OCI-LY1 (cell line): Measurements from ENCODE around the gene ABHD17B.

Source experiments
- H2AFZ ChIP-seq: fragments of 200-600 bp; sonication (generic), shearing (Covaris generic); 2 replicates; pipeline ENCODE4 v1.6.0; 2014; ENCODE audit warnings: antibody characterized with exemption, mild to moderate bottlenecking, low read length
- H3F3A ChIP-seq: fragments of 200-600 bp; sonication (generic), shearing (Covaris generic); 2 replicates; pipeline ENCODE4 v1.6.0; 2014; ENCODE audit warnings: mild to moderate bottlenecking, antibody characterized with exemption, low read length, moderate library complexity; ENCODE audit not compliant: insufficient read depth
- H3K27ac ChIP-seq: fragments of 200-600 bp; sonication (generic); 2 replicates; pipeline ENCODE4 v1.5.1; 2014; ENCODE audit warnings: low read length, mixed run types, mild to moderate bottlenecking, low read depth; ENCODE audit not compliant: poor library complexity, severe bottlenecking
- H3K27me3 ChIP-seq: fragments of 200-600 bp; sonication (generic); 2 replicates; pipeline ENCODE4 v1.6.0; 2014; ENCODE audit warnings: antibody characterized with exemption, mild to moderate bottlenecking, low read length, moderate library complexity; ENCODE audit not compliant: insufficient read depth
- H3K36me3 ChIP-seq: fragments of 200-600 bp; sonication (generic); 2 replicates; pipeline ENCODE4 v1.6.1; 2014; ENCODE audit warnings: mild to moderate bottlenecking, antibody characterized with exemption, low read length, moderate library complexity, mixed read lengths; ENCODE audit not compliant: insufficient read depth
- H3K4me1 ChIP-seq: fragments of 200-600 bp; sonication (generic); 2 replicates; pipeline ENCODE4 v1.5.1; 2014; ENCODE audit warnings: mild to moderate bottlenecking, low read length, moderate library complexity; ENCODE audit not compliant: insufficient read depth, severe bottlenecking
- H3K4me2 ChIP-seq: fragments of 200-600 bp; sonication (generic), shearing (Covaris generic); 2 replicates; pipeline ENCODE4 v1.6.1; 2014; ENCODE audit warnings: low read length
- H3K4me3 ChIP-seq: fragments of 200-600 bp; sonication (generic); 2 replicates; pipeline ENCODE4 v1.5.1; 2014; ENCODE audit warnings: low read length, low read depth, mild to moderate bottlenecking, mixed read lengths; ENCODE audit not compliant: poor library complexity, severe bottlenecking
- H3K79me2 ChIP-seq: fragments of 200-600 bp; shearing (Covaris generic); 2 replicates; pipeline ENCODE4 v1.6.1; 2016; ENCODE audit warnings: mixed run types, low read length, mixed read lengths; ENCODE audit not compliant: insufficient read depth
- H3K9ac ChIP-seq: fragments of 200-600 bp; sonication (generic), shearing (Covaris generic); 2 replicates; pipeline ENCODE4 v1.6.1; 2014; ENCODE audit warnings: mild to moderate bottlenecking, low read length, mixed read lengths
- H3K9me2 ChIP-seq: fragments of 200-600 bp; sonication (generic), shearing (Covaris generic); 2 replicates; pipeline ENCODE4 v1.6.1; 2014; ENCODE audit warnings: low read depth, mild to moderate bottlenecking, low read length, mixed read lengths
- H3K9me3 ChIP-seq: fragments of 200-600 bp; shearing (Covaris generic); 2 replicates; pipeline ENCODE4 v1.6.1; 2014; ENCODE audit warnings: low read length, mixed read lengths
- H4K20me1 ChIP-seq: fragments of 200-600 bp; sonication (generic), shearing (Covaris generic); 2 replicates; pipeline ENCODE4 v1.6.0; 2016; ENCODE audit warnings: mild to moderate bottlenecking, low read length; ENCODE audit not compliant: insufficient read depth
- CTCF ChIP-seq: fragments of 200-600 bp; sonication (generic), shearing (Covaris generic); IDR thresholded peaks from 2 replicates; pipeline ENCODE4 v1.5.1; 2017; ENCODE audit warnings: mild to moderate bottlenecking, antibody characterized with exemption, low read length, moderate library complexity, mixed read lengths
- EZH2 ChIP-seq: fragments of 200-600 bp; sonication (generic), shearing (Covaris generic); IDR thresholded peaks from 2 replicates; pipeline ENCODE4 v1.8.0; 2017; ENCODE audit warnings: borderline replicate concordance, mixed run types, mild to moderate bottlenecking, antibody characterized with exemption, low read length, moderate library complexity, mixed read lengths

The ABHD17B gene

GRCh38 chr9:71822935-71823334 lies 88.1 kb downstream of the ABHD17B start:
- Histone ChIP-seq H3K9me2 (no peaks in the 10 kb centered on the region), H3K36me3 (no peaks in the 10 kb centered on the region), H3K27ac (no peak overlapping the region), H3K27me3 (no peaks in the 10 kb centered on the region), H3F3A (no peaks in the 10 kb centered on the region), H2AFZ (no peak overlapping the region), H4K20me1 (no peaks in the 10 kb centered on the region), H3K9me3 (no peaks in the 10 kb centered on the region), H3K9ac (no peak overlapping the region), H3K4me1 (no peaks in the 10 kb centered on the region), H3K79me2 (no peaks in the 10 kb centered on the region), H3K4me2 (no peak overlapping the region), H3K4me3 (no peak overlapping the region)
- TF ChIP-seq EZH2 (no peak), CTCF (no peak)

GRCh38 chr9:71822456-71822855 lies 88.5 kb downstream of the ABHD17B start:
- no peaks in the 10 kb centered on the region for H3K9me3 ChIP-seq
- no peaks in the 10 kb centered on the region for H3K4me1 ChIP-seq
- TF ChIP-seq CTCF = no peak
- TF ChIP-seq EZH2 = no peak
- no peak overlapping the region for H3K9ac ChIP-seq
- H3F3A ChIP-seq = no peaks in the 10 kb centered on the region
- no peak overlapping the region for H2AFZ ChIP-seq
- no peaks in the 10 kb centered on the region for H3K79me2 ChIP-seq
- no peak overlapping the region for H3K4me3 ChIP-seq
- no peak overlapping the region for H3K27ac ChIP-seq
- no peaks in the 10 kb centered on the region for H3K9me2 ChIP-seq
- H3K36me3 ChIP-seq = no peaks in the 10 kb centered on the region
- H3K4me2 ChIP-seq = no peak overlapping the region
- H3K27me3 ChIP-seq = no peaks in the 10 kb centered on the region
- H4K20me1 ChIP-seq = no peaks in the 10 kb centered on the region

GRCh38 chr9:71821405-71821804 lies 89.6 kb downstream of the ABHD17B start:
- H3K79me2 ChIP-seq = no peaks in the 10 kb centered on the region
- H3K4me3 ChIP-seq = no peak overlapping the region
- no peaks in the 10 kb centered on the region for H3K4me1 ChIP-seq
- H3F3A ChIP-seq = no peaks in the 10 kb centered on the region
- no peaks in the 10 kb centered on the region for H3K36me3 ChIP-seq
- no peaks in the 10 kb centered on the region for H4K20me1 ChIP-seq
- no peak overlapping the region for H2AFZ ChIP-seq
- H3K27me3 ChIP-seq = no peaks in the 10 kb centered on the region
- H3K9ac ChIP-seq = no peak overlapping the region
- no peak overlapping the region for H3K4me2 ChIP-seq
- TF ChIP-seq CTCF (no peak), EZH2 (no peak)
- no peaks in the 10 kb centered on the region for H3K9me3 ChIP-seq
- H3K9me2 ChIP-seq = no peaks in the 10 kb centered on the region
- H3K27ac ChIP-seq = no peak overlapping the region
